Measurements from ENCODE around the gene MAN1B1. TPM values are rescaled to one million over a fixed set of nuclear protein-coding genes. Genes with fewer than 3 reads are reported as not detected.

The MAN1B1 gene
- total and polyA plus RNA-seq, 2 of the 8 experiments (the other 6 are each of a cell fraction or from before 2014, with no cell fraction given): 33.7 to 36.3 TPM

GRCh38 chr9:137075275-137075775 is 11.5 kb upstream of the MAN1B1 start:
- CTCF ChIA-PET (ENCODE audit: partially characterized antibody): interaction anchor here (0.9 to 4.6 kb wide), 9 partner anchors 9 to 146 kb away, joined by 3 to 27 read pairs (median 4); partner anchors contain the start of gene NPDC1
- FAIRE-seq (no peak), DNase-seq (ENCODE audit: low read depth in 1 of 2, low spot score in 2 of 2) (no peak)
- Histone ChIP-seq H3K27me3 (replicated peaks in 1 of 4; ENCODE audit: control insufficient read depth in 3 of 4, extremely low read depth in 1 of 4, insufficient read depth in 3 of 4, low read length in 3 of 4) (peaks cover 20 to 46% (median 34%) of the 10 kb centered on the region in 4 experiments), H3K4ac (replicated peaks; ENCODE audit: insufficient read length, low read depth, low read length) (no peak overlapping the region), H3K36me3 (ENCODE audit: control insufficient read depth in 2 of 4, insufficient read depth in 4 of 4, low read length in 3 of 4) (no peaks in the 10 kb centered on the region; a peak in 1 of 8 replicates), H3K4me3 (ENCODE audit: extremely low read depth in 1 of 4, insufficient read depth in 2 of 4, low read depth in 3 of 4, low read length in 4 of 4) (no peak overlapping the region), H3K27ac (ENCODE audit: low read depth, low read length) (no peak overlapping the region), H2BK5ac (ENCODE audit: low read depth, low read length) (0 out of 2 replicates have a peak overlapping the region, but pooled peaks have one; percentile 61), H3K23me2 (ENCODE audit: low read depth, low read length) (peaks cover 20% of the 10 kb centered on the region), H3K56ac (replicated peaks; ENCODE audit: insufficient read length, low read depth, low read length) (no peak overlapping the region), H2AK5ac (ENCODE audit: low read depth, low read length) (no peak overlapping the region), H3K4me2 (ENCODE audit: insufficient read depth in 1 of 2, low read depth in 2 of 2, low read length in 2 of 2) (0 out of 4 replicates have a peak overlapping the region, but pooled peaks of 1 of the 2 experiments have one; percentile 6), H4K8ac (ENCODE audit: extremely low read depth, insufficient read depth, low read length) (no peak overlapping the region; the same call in 1 of the 2 replicates), H4K91ac (replicated peaks; ENCODE audit: insufficient read length, low read length) (no peak overlapping the region), H3K14ac (ENCODE audit: insufficient read length) (no peak overlapping the region), H2AFZ (ENCODE audit: low read length) (no peak overlapping the region), H3K18ac (ENCODE audit: extremely low read depth, low read length) (no peak overlapping the region), H3K4me1 (replicated peaks in 1 of 4; ENCODE audit: control insufficient read depth in 3 of 4, insufficient read depth in 4 of 4, low read length in 3 of 4) (peaks cover 0 to 27% (median 19%) of the 10 kb centered on the region in 4 experiments; a peak in 6 of 7 replicates), H3K9me3 (ENCODE audit: insufficient read depth in 2 of 2, low read depth in 1 of 2, low read length in 1 of 2) (no peaks in the 10 kb centered on the region), H4K20me1 (replicated peaks in 1 of 2; ENCODE audit: control insufficient read depth in 1 of 2, insufficient read depth in 2 of 2, low read length in 2 of 2) (peaks cover 0 to 7% of the 10 kb centered on the region in 2 experiments), H2BK15ac (ENCODE audit: low read length) (no peak overlapping the region; the same call in 1 of the 2 replicates), H2BK12ac (ENCODE audit: low read depth, low read length) (0 out of 2 replicates have a peak overlapping the region, but pooled peaks have one; percentile 52), H3K79me2 (ENCODE audit: control insufficient read depth in 1 of 2, insufficient read depth in 2 of 2, low read length in 2 of 2) (no peaks in the 10 kb centered on the region), H4K5ac (ENCODE audit: insufficient read length, low read depth, low read length) (no peak overlapping the region), H3K23ac (ENCODE audit: insufficient read length) (no peak overlapping the region), H2BK120ac (replicated peaks; ENCODE audit: low read depth, low read length) (no peak overlapping the region), H2BK20ac (ENCODE audit: low read length) (no peak overlapping the region), H3K9ac (replicated peaks in 1 of 4; ENCODE audit: extremely low read depth in 1 of 4, low read depth in 3 of 4, low read length in 3 of 4) (no peak overlapping the region), H3K79me1 (ENCODE audit: low read depth, low read length) (no peaks in the 10 kb centered on the region)
- WGBS, 2 experiments (ENCODE audit: extremely low coverage in 1 of 2, insufficient coverage in 1 of 2, insufficient read length in 1 of 2, insufficient replicate concordance in 2 of 2, low coverage in 1 of 2, low lambda C conversion rate in 2 of 2, missing lambda C conversion rate in 1 of 2): 82% methylated on average over 12 of the region's 12 CpGs; no CpG with 5 or more reads in 1 of the 2 experiments
- peak; percentile 84 for TF ChIP-seq CEBPB (IDR thresholded peaks at IDR 0.05; ENCODE audit: low read depth, low read length)
- TF ChIP-seq EGR1 (IDR thresholded peaks at IDR 0.05; ENCODE audit: borderline replicate concordance, low read depth, low read length): no peak
- no peak for TF ChIP-seq HDAC6 (IDR thresholded peaks at IDR 0.05; ENCODE audit: low read depth, low read length)
- TF ChIP-seq SIRT6 (IDR thresholded peaks at IDR 0.05; ENCODE audit: low read length): no peak
- no peak for TF ChIP-seq RAD21 (IDR thresholded peaks at IDR 0.05 in 1 of 2, conservative IDR thresholded peaks at IDR 0.05 in 1 of 2; ENCODE audit: low read depth in 2 of 2, low read length in 2 of 2)
- TF ChIP-seq BACH1 (IDR thresholded peaks at IDR 0.05; ENCODE audit: low read length): no peak
- peak; percentile 43; the same call in 1 of the 2 replicates for TF ChIP-seq YY1 (IDR thresholded peaks at IDR 0.05; ENCODE audit: low read depth, low read length)
- no peak for TF ChIP-seq PHF8 (conservative IDR thresholded peaks at IDR 0.05; ENCODE audit: low read depth, low read length)
- peak; percentile 75; the same call in 1 of the 2 replicates for TF ChIP-seq SRF (IDR thresholded peaks at IDR 0.05; ENCODE audit: low read depth, low read length)
- TF ChIP-seq GABPA (IDR thresholded peaks at IDR 0.05; ENCODE audit: borderline replicate concordance, insufficient read depth, low read length): no peak
- POLR2A ChIA-PET (ENCODE audit: partially characterized antibody): interaction anchor here (0.9 to 2.1 kb wide), 3 partner anchors 11 to 101 kb away, joined by 3 to 9 read pairs (median 4); partner anchors contain the start of gene MAN1B1
